Ovary (tissue), 3 donors: ENCODE measurements around the gene MARS2.
"Not testable (repeated sequence)": the region's sequence is repeated elsewhere in the genome, so short reads cannot be mapped to it uniquely, and the experiment has no call there.

Experiments used
- EP300 ChIP-seq: sonication (generic); formaldehyde crosslinking; IDR thresholded peaks from one replicate; pipeline ENCODE4 v1.6.1; 2017; ENCODE audit warnings: antibody characterized with exemption
- POLR2A ChIP-seq: fragments of 450-650 bp; IDR thresholded peaks from one replicate; pipeline ENCODE4 v1.6.1; 2017; ENCODE audit warnings: antibody characterized with exemption, mild to moderate bottlenecking, moderate library complexity
- TF ChIP-seq, protein P1 (sequence below), 3 donors: fragments of 450-650 bp in 2 of 3; fragments of 200-600 bp in 1 of 3; IDR thresholded peaks; one replicate each; pipeline versions ENCODE4 v1.5.1 to v1.8.0; 2016 to 2022; ENCODE audit warnings: antibody characterized with exemption in 3 of 3, mild to moderate bottlenecking in 1 of 3
- donor health status: DM: no; HTN: no; CAD: no.

DNA sequence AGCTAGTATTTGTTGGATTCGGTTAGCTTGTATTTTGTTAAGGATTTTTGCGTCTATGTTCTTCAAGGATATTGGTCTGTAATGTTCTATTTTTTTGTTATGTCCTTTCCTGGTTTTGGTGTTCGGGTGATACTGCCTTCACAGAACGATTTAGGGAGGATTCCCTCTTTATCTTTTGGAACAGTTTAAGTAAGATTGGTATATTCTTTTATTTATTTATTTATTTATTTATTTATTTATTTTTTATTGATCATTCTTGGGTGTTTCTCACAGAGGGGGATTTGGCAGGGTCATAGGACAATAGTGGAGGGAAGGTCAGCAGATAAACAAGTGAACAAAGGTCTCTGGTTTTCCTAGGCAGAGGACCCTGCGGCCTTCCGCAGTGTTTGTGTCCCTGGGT is 10.0 kb upstream of the MARS2 start:
- TF ChIP-seq, protein P1, sequence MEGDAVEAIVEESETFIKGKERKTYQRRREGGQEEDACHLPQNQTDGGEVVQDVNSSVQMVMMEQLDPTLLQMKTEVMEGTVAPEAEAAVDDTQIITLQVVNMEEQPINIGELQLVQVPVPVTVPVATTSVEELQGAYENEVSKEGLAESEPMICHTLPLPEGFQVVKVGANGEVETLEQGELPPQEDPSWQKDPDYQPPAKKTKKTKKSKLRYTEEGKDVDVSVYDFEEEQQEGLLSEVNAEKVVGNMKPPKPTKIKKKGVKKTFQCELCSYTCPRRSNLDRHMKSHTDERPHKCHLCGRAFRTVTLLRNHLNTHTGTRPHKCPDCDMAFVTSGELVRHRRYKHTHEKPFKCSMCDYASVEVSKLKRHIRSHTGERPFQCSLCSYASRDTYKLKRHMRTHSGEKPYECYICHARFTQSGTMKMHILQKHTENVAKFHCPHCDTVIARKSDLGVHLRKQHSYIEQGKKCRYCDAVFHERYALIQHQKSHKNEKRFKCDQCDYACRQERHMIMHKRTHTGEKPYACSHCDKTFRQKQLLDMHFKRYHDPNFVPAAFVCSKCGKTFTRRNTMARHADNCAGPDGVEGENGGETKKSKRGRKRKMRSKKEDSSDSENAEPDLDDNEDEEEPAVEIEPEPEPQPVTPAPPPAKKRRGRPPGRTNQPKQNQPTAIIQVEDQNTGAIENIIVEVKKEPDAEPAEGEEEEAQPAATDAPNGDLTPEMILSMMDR (IDR thresholded peaks at IDR 0.05), result not testable (repeated sequence)
- TF ChIP-seq POLR2A, EP300: not testable (repeated sequence)
